Stimulated activated CD4-positive, alpha-beta T cell treated with anti-CD3 and anti-CD28 coated beads, Interleukin-1b, Interleukin-23, amount 100 ng/mL, for 1 hour (primary cell): ENCODE results near the gene PCDHGA1.
"Not testable (repeated sequence)": the region's sequence is repeated elsewhere in the genome, so short reads cannot be mapped to it uniquely, and the experiment has no call there.

Source experiments
- DNase-seq, 2 donors: peaks; one replicate each; pipeline ENCODE4 v3.0.0-alpha.2; 2020; ENCODE audit warnings: low read depth in 2 of 2

Gene PCDHGA1

GRCh38 chr5:141382469-141383294 is 52.4 kb downstream of the PCDHGA1 start, which contains the start of gene PCDHGA7:
PCDHGA7 (plus strand) TSS chr5:141382742; CDS start chr5:141382900, 158 bp downstream.
- no peak for DNase-seq

- DNase-seq, result no peak
Measured at GRCh38 chr5:141383345-141383744, 53.0 kb downstream of the PCDHGA1 start.

- DNase-seq, result no peak
Measured at GRCh38 chr5:141384471-141385267, 54.4 kb downstream of the PCDHGA1 start.

- DNase-seq, result not testable (repeated sequence)
Measured at GRCh38 chr5:141387557-141388311, 57.4 kb downstream of the PCDHGA1 start, which contains the start of gene PCDHGB4. PCDHGB4 (plus strand) TSS chr5:141387698; CDS start chr5:141387885, 187 bp downstream.

- DNase-seq, result no peak
Measured at GRCh38 chr5:141388661-141389060, 58.3 kb downstream of the PCDHGA1 start.

- no peak for DNase-seq
Measured at GRCh38 chr5:141389153-141390042, 59.1 kb downstream of the PCDHGA1 start.

- no peak for DNase-seq
Measured at GRCh38 chr5:141392429-141393198, 62.3 kb downstream of the PCDHGA1 start, which contains the start of gene PCDHGA8. PCDHGA8 (plus strand) TSS chr5:141392633; CDS start chr5:141392814, 181 bp downstream.

- no peak for DNase-seq
Measured at GRCh38 chr5:141393267-141393666, 63.0 kb downstream of the PCDHGA1 start.

GRCh38 chr5:141394401-141395187 is 64.3 kb downstream of the PCDHGA1 start:
- not testable (repeated sequence) for DNase-seq

GRCh38 chr5:141397756-141398551 is 67.6 kb downstream of the PCDHGA1 start, which contains the start of gene PCDHGB5:
PCDHGB5 (plus strand) TSS chr5:141397947; CDS start chr5:141398128, 181 bp downstream.
- DNase-seq, result not testable (repeated sequence)

- DNase-seq, result no peak
Measured at GRCh38 chr5:141398608-141399007, 68.3 kb downstream of the PCDHGA1 start.

GRCh38 chr5:141399555-141400258 is 69.4 kb downstream of the PCDHGA1 start:
- no peak for DNase-seq

GRCh38 chr5:141402553-141403243 is 72.4 kb downstream of the PCDHGA1 start, which contains the start of gene PCDHGA9:
PCDHGA9 (plus strand) TSS chr5:141402778; CDS start chr5:141402953, 175 bp downstream.
- no peak for DNase-seq

GRCh38 chr5:141403387-141403786 is 73.1 kb downstream of the PCDHGA1 start:
- no peak for DNase-seq

GRCh38 chr5:141407790-141408505 is 77.6 kb downstream of the PCDHGA1 start, which contains the start of gene PCDHGB6:
PCDHGB6 (plus strand) TSS chr5:141408021; CDS start chr5:141408203, 182 bp downstream.
- DNase-seq, result not testable (repeated sequence)
